Measurements from ENCODE around the gene WWP2. TPM values are rescaled to one million over a fixed set of nuclear protein-coding genes. Genes with fewer than 3 reads are reported as not detected.

Gene WWP2
- total RNA-seq, 4 donors from 2014 or later, result 21.9 to 32.8 (median 27.8) TPM

- no peak overlapping the region for H3K4me3 ChIP-seq
- H3K36me3 ChIP-seq, result peaks cover 14 to 44% (median 28%) of the 10 kb centered on the region in 4 donors
- no peaks in the 10 kb centered on the region for H3K9me3 ChIP-seq
- no peak for DNase-seq (ENCODE audit: extremely low spot score)
- intact Hi-C loops (cut with DNase I), result no loop called here
- no peaks in the 10 kb centered on the region for H3K27me3 ChIP-seq
- H3K4me1 ChIP-seq, result peaks cover 0 to 1% (median 0%) of the 10 kb centered on the region in 4 donors
- 87% methylated on average over 4 of the region's 4 CpGs for WGBS
- no peak for TF ChIP-seq EP300 (IDR thresholded peaks at IDR 0.05)
- TF ChIP-seq POLR2A (IDR thresholded peaks at IDR 0.05; ENCODE audit: low read depth), result no peak
- TF ChIP-seq POLR2AphosphoS5 (IDR thresholded peaks at IDR 0.05), result no peak
- no peak for TF ChIP-seq CTCF (IDR thresholded peaks at IDR 0.05)
- H3K27ac ChIP-seq (replicated peaks in 1 of 4), result no peak overlapping the region
These were observed 108.6 kb downstream of the WWP2 start for GRCh38 chr16:69870761-69871160.

- no peak overlapping the region for H3K4me3 ChIP-seq
- TF ChIP-seq CTCF (IDR thresholded peaks at IDR 0.05) (no peak), EP300 (IDR thresholded peaks at IDR 0.05) (no peak), POLR2A (IDR thresholded peaks at IDR 0.05; ENCODE audit: low read depth) (no peak), POLR2AphosphoS5 (IDR thresholded peaks at IDR 0.05) (no peak)
These were observed 109.6 kb downstream of the WWP2 start for GRCh38 chr16:69871708-69872107.

GRCh38 chr16:69872888-69873287 lies 110.8 kb downstream of the WWP2 start:
- no peaks in the 10 kb centered on the region for H3K4me1 ChIP-seq
- H3K9me3 ChIP-seq, result peaks cover 0 to 10% (median 5%) of the 10 kb centered on the region in 4 donors
- TF ChIP-seq EP300 (IDR thresholded peaks at IDR 0.05) (no peak), CTCF (IDR thresholded peaks at IDR 0.05) (no peak), POLR2A (IDR thresholded peaks at IDR 0.05; ENCODE audit: low read depth) (no peak), POLR2AphosphoS5 (IDR thresholded peaks at IDR 0.05) (no peak)
- peaks cover 23 to 65% (median 37%) of the 10 kb centered on the region in 4 donors for H3K36me3 ChIP-seq
- H3K27ac ChIP-seq (replicated peaks in 1 of 4), result no peak overlapping the region
- WGBS, result 96% methylated on average over 7 of the region's 7 CpGs
- H3K27me3 ChIP-seq, result no peaks in the 10 kb centered on the region
- DNase-seq (ENCODE audit: extremely low spot score), result no peak
- intact Hi-C loops (cut with DNase I), result no loop called here
- H3K4me3 ChIP-seq, result no peak overlapping the region

More at GRCh38 chr16:69871708-69872107, 109.6 kb downstream of the WWP2 start:
- Histone ChIP-seq H3K27me3 (no peaks in the 10 kb centered on the region), H3K36me3 (peaks cover 19 to 53% (median 30%) of the 10 kb centered on the region in 4 donors), H3K9me3 (peaks cover 0 to 6% (median 2%) of the 10 kb centered on the region in 4 donors), H3K4me1 (no peaks in the 10 kb centered on the region), H3K27ac (replicated peaks in 1 of 4) (no peak overlapping the region)
- no peak for DNase-seq (ENCODE audit: extremely low spot score)
- intact Hi-C loops (cut with DNase I), result no loop called here
- WGBS, result 100% methylated on average over 2 of the region's 15 CpGs

GRCh38 chr16:69873783-69874182 lies 111.7 kb downstream of the WWP2 start:
- DNase-seq (ENCODE audit: extremely low spot score), result no peak
- no peaks in the 10 kb centered on the region for H3K27me3 ChIP-seq

More at GRCh38 chr16:69873783-69874182, 111.7 kb downstream of the WWP2 start:
- intact Hi-C loops (cut with DNase I), result no loop called here
- Histone ChIP-seq H3K4me3 (no peak overlapping the region), H3K4me1 (no peaks in the 10 kb centered on the region), H3K36me3 (peaks cover 23 to 70% (median 37%) of the 10 kb centered on the region in 4 donors), H3K9me3 (peaks cover 0 to 10% (median 5%) of the 10 kb centered on the region in 4 donors), H3K27ac (replicated peaks in 1 of 4) (no peak overlapping the region)
- no peak for TF ChIP-seq CTCF (IDR thresholded peaks at IDR 0.05)
- WGBS, result 97% methylated on average over 3 of the region's 3 CpGs
